Femur (tissue), 1 donor: ENCODE results near the gene DCAF11.

Experiments
- DNase-seq: peaks from one replicate; pipeline ENCODE4 v3.0.0-alpha.2; 2017

DCAF11 gene

DNA sequence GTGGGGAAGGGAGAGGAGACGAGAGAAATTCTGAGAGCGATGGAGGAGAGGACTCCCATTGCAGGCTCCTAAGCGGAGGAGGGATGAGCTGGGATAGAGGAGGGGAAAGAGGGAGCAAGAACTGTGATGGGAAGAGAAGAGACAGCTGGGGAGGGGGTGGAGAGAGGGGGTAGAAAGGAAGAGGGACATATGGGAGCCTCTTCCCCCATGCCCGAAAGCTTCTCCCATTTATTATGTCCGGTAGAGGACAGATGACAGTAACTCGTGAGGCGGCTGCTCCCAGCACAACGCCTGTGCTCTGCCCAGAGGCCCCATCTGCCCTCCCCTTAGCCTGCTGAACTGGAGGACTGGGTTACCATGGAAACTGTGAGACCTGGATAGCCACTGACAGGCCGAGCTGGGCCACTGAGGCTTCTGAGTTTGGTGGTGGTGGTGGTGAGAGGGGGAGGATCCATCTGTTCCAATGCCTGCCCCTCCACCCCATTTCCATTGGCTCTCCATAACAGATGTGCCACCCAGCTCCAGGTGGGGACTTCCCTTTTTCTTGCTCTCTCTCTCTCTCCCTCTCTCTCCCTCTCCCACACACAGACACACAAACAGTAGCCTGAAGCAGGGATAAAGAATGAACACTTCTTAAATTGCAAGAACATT, 35.0 kb upstream of the DCAF11 start:
- DNase-seq, result no peak

DNA sequence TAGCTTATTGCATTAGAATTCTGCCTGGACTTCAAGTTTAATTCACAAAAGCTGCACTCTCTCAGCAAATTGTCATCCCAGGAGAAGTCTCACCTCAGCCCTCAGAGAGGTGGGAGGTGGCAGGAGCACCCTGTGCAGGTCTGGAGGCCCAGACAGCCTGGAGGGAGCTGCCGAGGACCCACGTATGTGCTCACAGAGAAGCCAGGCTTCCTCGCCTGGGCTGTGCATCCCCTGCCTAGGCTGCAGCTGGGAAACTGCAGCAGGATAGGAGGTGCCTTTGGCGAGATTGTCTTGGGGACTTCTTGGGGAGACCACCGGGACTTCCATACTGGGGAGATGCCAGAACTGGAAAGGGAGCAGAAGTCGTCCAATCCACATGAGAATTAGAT, 34.4 kb upstream of the DCAF11 start:
- DNase-seq, result no peak

DNA sequence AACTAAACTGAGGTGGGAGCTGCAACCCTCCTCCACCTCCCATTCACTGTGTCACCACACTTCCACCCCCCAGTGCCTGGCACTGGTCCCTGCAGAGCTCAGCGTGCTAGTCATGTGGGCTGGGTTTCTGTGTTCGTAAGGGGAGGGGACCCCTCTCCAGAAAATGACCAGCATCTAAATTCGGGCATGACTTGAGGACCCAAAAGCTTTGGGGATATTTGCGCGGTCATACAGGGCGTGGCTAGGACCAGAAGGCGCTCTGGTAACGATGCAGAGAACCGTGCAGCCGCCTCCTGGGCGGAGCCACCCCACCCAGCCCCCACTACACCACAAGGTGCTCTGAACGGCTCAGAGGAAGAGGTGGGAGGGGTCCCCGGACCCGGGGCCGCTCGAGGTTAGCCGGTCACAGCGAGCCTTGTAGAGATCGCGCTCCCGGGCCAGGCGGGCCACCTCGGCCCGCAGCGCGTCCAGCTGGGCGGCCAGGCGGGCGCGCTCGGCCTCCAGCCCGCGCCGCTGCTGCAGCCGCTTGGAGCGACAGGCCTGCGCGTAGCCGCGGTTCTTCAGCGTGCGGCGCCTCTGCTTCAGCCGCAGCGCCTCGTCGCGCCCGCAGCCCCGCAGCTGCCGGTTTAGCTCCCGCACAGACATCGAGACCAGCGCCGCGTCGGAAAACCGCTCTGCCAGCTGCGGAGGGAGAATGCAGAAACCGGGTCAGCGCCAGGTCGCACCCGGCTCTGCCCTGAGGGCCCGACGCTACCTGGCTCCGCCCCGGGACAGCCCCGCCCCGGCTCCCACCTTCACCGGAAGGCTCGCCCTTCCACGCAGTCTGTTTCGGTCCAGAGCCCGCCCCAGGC, 33.5 kb upstream of the DCAF11 start:
- peak; percentile 51 for DNase-seq

DNA sequence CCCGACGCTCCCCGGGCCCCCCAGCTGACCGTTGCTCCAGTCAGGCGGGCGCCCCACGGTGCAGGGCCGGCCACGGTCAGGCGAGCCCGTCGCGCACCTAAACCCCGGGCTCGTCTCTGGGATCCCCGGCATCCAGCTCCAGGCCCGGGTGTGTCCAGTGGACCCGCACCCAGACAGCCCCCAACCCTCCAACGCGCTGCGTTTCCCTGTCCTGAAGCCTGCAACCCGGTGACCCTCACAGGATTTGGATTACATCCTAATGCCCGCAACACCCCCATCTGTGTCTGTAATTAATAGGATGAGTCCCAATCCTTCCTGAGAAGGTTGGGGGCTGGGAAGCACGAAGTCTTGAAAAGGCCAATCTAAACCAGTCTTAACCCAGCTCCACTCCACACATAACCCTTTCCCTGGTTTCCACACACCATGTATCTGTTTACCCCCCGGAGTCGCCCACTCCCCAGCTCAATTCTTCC, 32.8 kb upstream of the DCAF11 start:
- no peak for DNase-seq

DNA sequence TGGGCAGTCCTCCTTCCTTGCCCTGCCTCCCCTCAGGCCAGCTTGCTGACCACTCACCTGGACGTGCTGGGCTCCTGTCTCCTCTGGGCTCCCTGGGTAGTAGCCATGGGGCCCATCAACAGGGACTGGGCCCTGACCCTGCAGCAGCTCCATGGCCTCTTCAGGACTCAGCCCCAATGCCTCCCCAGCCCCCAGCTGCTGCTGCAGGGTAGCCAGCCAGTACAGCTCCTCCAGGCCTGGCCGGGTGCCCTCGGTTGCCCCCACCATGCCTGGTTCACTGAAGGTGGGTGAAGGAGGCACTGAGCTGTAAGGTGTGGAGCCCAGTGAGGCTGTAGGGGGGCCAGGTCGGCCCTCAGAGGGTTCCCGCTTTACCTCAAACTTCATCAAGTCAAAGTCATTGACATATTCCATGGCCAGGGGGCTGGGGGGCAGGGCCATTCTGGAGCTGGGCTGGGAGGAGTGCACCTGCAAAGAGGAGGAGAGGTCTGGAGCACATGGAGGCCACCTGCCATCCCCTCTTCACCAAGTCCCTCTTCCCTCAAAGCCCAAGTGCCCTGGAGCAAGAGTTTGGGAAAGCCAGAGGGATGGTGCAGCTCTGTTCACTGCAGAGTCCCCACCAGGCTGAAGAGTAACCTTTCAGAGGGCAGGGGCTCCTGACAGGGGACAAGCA, 32.0 kb upstream of the DCAF11 start:
- DNase-seq, result no peak

DNA sequence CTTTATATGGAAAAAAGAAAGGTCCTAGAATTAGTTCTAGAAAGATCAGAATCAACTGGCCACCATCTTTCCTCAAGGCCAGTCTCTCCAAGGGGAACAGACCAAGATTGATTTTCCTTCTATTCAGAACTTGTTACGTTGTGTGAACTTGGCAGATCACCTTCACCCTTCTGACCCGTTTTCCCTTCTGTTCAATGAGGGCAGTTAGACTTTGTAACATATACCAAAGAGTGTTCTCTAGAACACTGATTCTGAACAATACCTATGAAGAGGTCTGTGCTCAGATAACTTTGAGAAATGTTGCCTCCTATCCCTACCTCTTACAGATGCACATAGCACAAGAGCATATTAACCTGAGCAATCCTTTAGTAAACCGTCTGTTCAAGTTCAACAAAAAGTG, 31.1 kb upstream of the DCAF11 start:
- no peak for DNase-seq

DNA sequence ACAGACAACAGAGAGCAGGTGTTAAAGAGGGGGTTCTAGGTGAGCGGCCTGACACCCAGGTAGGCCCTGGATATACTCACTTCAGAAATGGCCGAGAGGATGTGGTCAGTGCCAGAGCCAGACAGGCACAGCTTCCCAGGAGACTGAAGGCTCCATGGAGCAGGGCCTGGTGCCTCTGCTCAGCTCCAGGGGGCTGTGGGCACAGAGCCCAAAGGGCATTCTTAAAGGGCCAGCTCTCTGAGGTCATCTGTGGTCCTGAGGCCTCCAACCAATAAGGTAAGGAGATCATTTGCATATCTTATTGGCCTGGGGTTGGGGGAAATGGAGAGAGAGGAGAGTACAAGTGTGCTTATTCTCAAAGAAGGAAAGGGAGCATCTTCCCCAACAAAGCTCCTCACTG, 30.1 kb upstream of the DCAF11 start:
- DNase-seq, result no peak

DNA sequence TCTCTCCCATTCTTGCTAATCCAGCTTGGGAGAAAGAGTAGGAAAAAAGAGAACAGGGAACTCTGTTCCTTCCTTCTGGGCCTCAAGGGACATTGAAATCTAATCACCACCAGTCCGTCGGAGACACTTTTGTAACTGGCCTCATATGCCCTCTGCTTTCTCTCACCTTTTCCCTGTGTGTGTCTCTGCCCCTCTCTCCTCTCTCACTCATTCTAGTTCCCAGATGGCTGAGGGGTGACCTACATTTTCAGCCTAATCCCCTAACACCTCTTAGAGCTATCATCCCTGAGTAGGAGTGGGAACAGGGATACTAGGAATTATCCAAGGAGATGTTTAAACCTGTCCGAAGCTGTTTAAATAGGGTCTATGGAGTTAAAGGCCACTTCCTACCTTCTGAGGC, 29.4 kb upstream of the DCAF11 start:
- no peak for DNase-seq

DNA sequence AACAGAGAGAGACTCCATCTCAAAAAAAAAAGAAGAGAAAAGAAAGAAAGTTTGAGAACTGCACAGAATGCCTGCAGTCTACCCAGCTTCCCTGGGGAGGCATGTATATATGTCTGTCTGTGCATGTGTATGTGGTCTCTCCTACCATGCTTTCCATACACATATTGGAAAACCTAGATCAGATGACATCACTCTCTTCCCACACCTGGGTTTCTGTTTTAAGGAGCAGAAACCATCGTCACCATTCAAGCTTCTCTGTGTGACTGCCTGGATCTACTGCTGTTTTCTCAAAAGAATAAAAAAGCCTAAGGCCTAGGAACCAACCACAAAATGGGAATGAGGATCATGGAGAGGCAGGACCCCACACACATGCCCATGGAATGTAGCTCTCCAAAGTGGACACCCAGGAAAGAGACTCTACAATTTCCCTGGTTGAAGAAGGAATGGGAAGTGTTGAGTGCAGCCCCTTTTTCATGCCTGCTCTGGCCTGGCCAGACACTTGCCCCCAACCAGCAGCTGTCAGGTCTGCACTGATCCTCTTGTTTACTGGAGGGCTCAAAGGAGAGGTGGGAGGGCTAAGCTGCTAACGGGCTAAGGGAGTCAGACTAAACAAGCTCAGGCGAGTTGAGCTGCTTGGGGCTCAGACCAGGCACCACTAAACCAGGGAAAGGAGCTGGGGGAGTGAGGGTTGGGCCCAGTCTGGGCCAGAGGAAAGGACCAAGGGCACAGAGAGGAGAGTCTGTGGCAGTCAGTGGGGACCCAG, 28.2 kb upstream of the DCAF11 start:
- DNase-seq, result no peak

DNA sequence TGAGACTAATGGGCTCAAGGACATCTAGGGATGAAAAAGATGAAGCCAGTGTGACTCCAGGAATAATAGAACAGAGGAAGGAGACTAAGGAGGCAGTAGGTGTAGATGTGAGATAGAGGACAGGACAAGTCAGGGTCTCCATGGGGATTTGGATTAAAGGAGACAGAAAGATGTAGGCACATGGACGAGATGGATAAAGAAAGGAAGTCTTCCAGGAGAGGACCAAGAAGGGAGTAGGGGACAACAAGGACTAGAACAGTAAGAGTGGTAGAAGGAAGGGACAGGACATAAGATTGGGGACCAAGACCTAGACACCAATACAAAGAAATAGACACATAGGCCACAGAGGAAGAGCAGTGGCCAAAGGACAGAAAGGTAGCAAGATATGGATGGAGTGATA, 27.6 kb upstream of the DCAF11 start:
- DNase-seq, result no peak

DNA sequence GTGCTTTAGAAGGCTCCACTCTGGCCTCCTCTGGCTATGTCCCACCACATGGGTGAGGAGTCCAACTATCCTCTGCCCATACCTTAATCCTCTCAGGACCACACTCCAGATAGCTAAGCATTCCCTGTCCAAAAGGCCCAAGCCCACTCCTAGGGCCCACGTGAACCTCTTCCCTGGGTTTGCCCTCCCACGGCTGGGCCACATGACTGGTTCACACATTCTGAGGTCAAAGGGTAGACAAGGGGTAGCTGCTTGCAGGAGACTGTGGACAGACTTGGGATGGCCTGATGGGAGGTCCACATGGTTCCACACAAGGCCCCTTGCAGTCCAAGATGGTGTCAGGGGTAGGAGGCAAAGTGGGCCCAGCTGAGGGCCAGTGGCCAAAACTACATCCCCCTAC, 26.5 kb upstream of the DCAF11 start:
- no peak for DNase-seq

DNA sequence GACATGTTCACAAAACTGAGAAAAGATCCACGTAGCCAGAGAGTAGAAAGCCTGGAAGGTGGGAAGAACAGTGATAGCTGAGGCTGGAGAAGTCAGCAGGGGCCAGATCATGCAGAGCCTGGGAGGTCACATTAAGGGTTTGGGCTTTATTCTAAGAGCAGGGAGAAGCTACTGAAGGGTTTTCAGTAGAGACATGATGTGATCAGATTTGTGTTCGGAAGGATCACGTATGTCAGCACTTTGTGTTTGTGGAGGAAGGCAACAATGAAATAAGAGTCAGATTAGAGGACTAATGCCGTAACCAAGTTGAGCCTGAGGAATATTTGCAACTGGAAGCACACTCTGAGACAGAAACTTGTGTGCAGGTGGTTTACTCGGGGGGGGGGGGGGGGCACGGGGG, 24.7 kb upstream of the DCAF11 start:
- DNase-seq, result no peak

DNA sequence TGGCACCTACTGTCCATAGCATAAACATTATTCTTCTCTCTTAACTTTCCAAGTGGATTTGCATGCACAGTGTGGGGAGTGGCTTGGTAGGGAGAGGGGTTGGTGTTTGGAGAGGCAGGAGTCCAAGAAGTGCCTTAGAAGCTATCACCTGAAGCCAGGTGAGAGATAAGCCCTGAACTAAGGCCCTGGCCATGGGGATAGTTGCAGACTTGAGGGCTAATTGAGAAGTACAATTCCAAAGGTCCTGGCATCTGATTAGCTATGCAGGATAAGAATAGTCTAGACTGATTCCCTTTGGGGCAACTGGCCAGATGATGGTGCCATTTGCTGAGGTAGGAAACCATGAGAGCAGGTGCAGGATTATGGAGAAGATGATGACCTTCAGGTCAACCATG, 22.5 kb upstream of the DCAF11 start:
- DNase-seq, result no peak

DNA sequence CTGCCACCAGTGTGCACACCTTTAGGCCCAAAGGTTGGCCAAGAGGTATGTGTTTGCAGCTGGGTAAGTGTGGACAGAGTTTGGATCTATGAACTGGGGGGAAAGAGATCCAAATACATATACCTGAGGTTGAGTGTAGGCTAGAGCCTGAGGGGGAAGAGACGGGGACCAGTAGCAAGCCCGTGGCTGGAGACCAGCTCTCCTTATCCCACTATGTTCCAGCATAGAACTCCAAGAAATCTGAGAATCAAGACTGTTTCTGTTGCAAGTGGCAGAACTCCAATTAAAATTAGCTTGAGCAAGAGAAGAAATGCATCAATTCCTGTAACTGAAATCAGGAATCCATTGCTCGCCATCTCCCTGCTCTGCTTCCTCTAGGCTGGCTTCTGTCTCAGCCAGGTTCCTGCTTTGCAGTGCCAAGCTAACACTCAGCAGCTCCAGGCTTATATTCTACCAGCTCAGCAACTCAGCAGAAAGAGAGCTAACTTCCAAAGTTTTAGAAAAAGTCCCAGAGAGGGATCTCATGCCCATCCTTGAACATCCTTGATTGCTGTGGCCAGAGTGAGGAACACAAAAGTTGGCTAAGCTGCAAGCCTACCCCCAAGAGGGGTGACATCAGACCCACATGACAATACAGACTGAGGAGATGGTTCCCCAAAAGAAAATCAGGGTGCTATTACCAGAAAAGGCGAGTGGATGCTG, 21.9 kb upstream of the DCAF11 start:
- DNase-seq, result no peak

DNA sequence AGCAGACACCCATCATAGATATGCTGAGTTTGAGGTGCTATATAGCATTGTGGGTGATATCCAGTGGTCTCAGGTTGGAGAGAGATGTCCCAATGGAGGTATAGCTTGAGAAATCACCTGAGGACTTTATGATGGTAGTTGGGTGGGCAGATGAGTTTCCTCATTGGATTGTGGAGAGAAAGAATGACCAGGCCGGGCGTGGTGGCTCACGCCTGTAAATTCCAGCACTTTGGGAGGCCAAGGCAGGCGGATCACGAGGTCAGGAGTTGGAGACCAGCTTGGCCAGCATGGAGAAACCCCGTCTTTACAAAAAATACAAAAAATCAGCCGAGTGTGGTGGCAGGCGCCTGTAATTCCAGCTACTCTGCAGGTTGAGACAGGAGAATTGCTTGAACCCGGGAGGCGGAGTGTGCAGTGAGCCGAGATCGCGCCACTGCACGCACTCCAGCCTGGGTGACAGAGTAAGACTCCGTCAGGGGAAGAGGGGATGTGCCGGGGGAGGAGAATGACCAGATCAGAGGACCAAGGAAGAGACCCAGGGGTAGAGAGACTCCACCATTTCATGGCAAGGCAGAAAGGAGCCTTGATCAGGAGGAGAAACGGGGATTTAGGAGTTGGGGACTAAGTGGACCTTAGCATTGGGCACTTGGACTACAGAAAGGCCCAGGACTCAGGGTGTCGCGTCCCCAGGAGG, 21.2 kb upstream of the DCAF11 start:
- no peak for DNase-seq

DNA sequence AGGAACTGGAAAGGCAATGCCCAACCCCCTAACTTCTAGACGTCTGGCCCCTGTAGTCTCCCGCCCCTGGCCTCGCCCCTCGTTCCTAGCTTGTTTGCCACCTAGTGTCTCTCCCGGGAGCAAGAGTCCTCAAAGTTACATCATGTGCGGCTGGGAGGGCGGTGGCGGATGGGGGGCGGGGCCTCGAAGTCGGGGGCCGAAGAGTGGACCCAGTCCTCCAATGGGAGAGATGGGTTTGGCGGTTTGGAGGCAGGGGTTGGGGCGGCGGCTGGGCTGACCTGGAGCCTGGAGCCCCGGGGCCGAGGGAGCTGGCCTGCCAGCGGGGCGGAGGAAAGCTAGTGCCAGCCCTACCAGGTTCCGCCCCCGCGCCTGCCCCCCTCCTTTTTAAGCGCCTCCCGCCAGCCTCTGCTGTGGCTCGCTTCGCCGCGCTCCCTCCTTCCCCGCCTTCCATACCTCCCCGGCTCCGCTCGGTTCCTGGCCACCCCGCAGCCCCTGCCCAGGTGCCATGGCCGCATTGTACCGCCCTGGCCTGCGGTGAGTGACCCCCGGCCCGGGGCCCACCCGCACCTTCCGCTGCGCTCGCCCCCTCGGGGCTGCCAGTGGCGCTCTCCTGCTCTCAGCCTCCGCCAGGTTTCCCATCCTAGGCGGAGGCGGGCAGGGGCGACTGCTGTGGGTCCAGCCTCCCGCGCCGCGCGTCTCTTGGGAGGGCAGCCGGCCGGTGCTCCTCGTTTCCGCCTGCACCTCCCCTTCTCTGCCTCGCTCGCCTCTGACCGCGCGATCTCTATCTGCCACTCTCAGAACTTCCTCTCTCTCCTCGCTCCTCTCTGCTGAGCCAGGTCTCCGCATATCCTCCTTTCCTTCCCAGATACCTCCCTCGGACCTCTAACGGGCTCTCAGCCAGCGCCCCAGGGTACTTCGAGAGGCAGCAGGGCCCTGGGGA, 20.4 kb upstream of the DCAF11 start, which contains the start of gene PCK2:
TSS of gene PCK2 (plus strand) at position 411 of the 940 bp plus-strand sequence. CDS start at position 506, 95 bp downstream.
- DNase-seq, result peak; percentile 90

DNA sequence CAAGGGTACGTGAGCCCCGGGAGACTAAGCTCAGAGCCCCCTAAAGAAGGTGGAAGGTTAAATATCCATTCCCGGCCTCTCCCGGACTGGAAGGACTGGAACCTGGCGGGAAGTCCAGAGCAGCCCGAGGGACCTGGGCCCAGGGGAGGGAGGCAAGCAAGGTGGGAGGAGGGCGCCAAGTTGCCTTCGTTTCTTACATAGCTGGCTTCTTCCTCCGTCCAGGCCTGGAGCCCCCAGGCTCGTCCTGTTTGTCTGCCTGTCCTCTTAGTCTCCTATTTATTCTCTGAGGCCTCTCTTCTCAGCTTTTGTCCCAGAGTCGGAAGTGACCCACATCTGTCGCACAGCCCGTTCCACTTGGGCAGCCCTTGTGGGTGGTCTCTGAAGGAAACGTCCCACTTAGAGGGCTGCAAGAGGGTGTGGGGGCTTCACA, 19.7 kb upstream of the DCAF11 start:
- no peak for DNase-seq

DNA sequence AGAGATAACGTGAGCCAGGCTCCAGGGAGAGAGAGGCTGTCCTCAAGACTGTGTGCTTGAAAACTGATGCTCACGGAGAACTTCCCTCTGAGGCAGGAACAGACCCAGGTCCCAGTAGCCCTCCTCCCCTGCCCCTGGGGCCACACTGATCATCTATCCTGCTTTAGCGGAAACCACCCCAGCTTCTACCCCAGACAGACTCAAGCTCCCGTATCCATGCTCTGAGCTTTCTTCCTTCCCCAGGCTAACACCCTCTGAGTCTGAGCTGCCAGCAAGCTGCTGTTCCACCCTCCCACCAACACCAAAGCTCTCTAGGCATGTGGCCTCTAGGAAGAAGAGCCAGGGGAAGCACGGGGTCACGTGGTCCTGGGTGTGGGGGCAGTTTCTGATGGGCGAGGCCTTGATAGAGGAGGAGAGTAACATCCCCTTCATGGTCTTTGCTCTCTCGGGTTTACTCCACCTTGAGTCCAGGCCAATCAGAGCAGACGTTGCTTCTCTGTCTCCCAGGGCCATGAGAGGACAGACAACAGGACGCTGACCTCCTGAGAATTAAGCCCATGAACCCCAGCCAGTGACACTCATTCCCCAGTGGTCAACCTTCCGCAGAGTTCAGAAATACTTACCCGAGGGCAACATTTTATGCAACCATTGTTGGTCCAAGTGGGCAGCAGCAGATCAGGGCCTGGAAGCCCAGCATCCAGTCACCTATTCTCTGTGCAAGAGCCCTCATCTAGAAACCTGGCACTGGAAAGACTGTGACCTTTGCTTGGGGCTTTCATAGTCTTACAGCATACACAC, 19.1 kb upstream of the DCAF11 start:
- DNase-seq, result no peak

DNA sequence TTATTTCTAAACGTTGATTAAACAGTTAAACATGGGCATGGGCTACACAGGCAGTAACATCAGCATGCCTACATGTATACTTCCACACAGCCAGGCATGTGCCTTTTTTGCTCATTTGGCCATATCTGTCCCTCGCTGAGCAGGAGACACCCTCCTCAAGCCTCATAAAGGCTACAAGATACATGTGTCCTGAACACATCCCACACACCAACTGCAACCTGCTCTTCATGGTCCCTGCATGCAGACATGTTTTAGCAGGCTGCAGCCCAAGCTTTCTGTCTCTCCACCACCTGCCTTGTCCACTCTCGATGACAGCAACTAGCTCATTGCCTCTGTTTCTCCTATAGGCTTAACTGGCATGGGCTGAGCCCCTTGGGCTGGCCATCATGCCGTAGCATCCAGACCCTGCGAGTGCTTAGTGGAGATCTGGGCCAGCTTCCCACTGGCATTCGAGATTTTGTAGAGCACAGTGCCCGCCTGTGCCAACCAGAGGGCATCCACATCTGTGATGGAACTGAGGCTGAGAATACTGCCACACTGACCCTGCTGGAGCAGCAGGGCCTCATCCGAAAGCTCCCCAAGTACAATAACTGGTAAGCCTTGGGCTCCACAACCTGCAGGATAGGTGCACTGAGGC, 17.9 kb upstream of the DCAF11 start:
- DNase-seq, result no peak
